Embryonic facial prominence (tissue), 1 donor: ENCODE measurements around the gene WFIKKN1.
"Not testable (repeated sequence)": the region's sequence is repeated elsewhere in the genome, so short reads cannot be mapped to it uniquely, and the experiment has no call there.

Experiments used
- DNase-seq: peaks from one replicate; pipeline ENCODE4 v3.0.0-alpha.2; 2016; ENCODE audit errors: extremely low spot score

WFIKKN1 gene

GRCh38 chr16:595942-596735 is 34.6 kb upstream of the WFIKKN1 start:
- no peak for DNase-seq

- DNase-seq: no peak
These were observed 34.1 kb upstream of the WFIKKN1 start for GRCh38 chr16:596736-597060.

GRCh38 chr16:597655-598054 is 33.1 kb upstream of the WFIKKN1 start:
- DNase-seq: not testable (repeated sequence)

GRCh38 chr16:598823-599739 is 31.7 kb upstream of the WFIKKN1 start:
- DNase-seq: no peak

GRCh38 chr16:600781-601180 is 30.0 kb upstream of the WFIKKN1 start:
- DNase-seq: no peak

- no peak for DNase-seq
These were observed 26.9 kb upstream of the WFIKKN1 start for GRCh38 chr16:603933-604332.

GRCh38 chr16:606656-607307 is 24.0 kb upstream of the WFIKKN1 start:
- DNase-seq: no peak

GRCh38 chr16:608019-608418 is 22.8 kb upstream of the WFIKKN1 start:
- DNase-seq: no peak

- DNase-seq: no peak
These were observed 21.5 kb upstream of the WFIKKN1 start for GRCh38 chr16:609316-609715.

- no peak for DNase-seq
These were observed 20.8 kb upstream of the WFIKKN1 start for GRCh38 chr16:609984-610383.

- DNase-seq: no peak
These were observed 20.0 kb upstream of the WFIKKN1 start for GRCh38 chr16:610513-611381.

GRCh38 chr16:615122-615521 is 15.7 kb upstream of the WFIKKN1 start:
- DNase-seq: no peak

GRCh38 chr16:616733-617586 is 13.8 kb upstream of the WFIKKN1 start:
- DNase-seq: no peak

GRCh38 chr16:617855-618254 is 12.9 kb upstream of the WFIKKN1 start:
- no peak for DNase-seq

- no peak for DNase-seq
These were observed 11.2 kb upstream of the WFIKKN1 start for GRCh38 chr16:619476-620100.

- DNase-seq: no peak
These were observed 9.9 kb upstream of the WFIKKN1 start for GRCh38 chr16:620700-621525.

- no peak for DNase-seq
These were observed 9.2 kb upstream of the WFIKKN1 start for GRCh38 chr16:621526-622105.

- DNase-seq: no peak
These were observed 7.9 kb upstream of the WFIKKN1 start for GRCh38 chr16:622920-623280.

- no peak for DNase-seq
These were observed 6.2 kb upstream of the WFIKKN1 start for GRCh38 chr16:624526-625070.
